Neural cell (in vitro differentiated cells): ENCODE measurements around the gene CPNE5. TPM values are rescaled to one million over a fixed set of nuclear protein-coding genes. Genes with fewer than 3 reads are reported as not detected.

Source experiments
- H2AFZ ChIP-seq: fragments of 200-600, 300-800 bp; sonication (generic), shearing (Covaris generic); 2 replicates; pipeline ENCODE4 v1.6.0; 2014; ENCODE audit warnings: low read depth, mild to moderate bottlenecking, antibody characterized with exemption, low read length, moderate library complexity
- H3F3A ChIP-seq: fragments of 200-600 bp; shearing (Covaris generic); 2 replicates; pipeline ENCODE4 v1.6.1; 2016; ENCODE audit warnings: mild to moderate bottlenecking, moderate library complexity, mixed read lengths, antibody characterized with exemption, low read length; ENCODE audit not compliant: insufficient read depth, poor library complexity, severe bottlenecking
- H3K27ac ChIP-seq: fragments of 200-600, 300-800 bp; sonication (generic), shearing (Covaris generic); 2 replicates; pipeline ENCODE4 v1.5.1; 2014; ENCODE audit warnings: mild to moderate bottlenecking, low read length, moderate library complexity
- H3K27me3 ChIP-seq: fragments of 300-800, 200-600 bp; sonication (generic), shearing (Covaris generic); 2 replicates; pipeline ENCODE4 v1.6.0; 2014; ENCODE audit warnings: mild to moderate bottlenecking, low read depth, low read length, moderate library complexity; ENCODE audit not compliant: insufficient read depth
- H3K36me3 ChIP-seq: fragments of 300-800, 200-600 bp; sonication (generic), shearing (Covaris generic); 2 replicates; pipeline ENCODE4 v1.5.1; 2014; ENCODE audit warnings: mild to moderate bottlenecking, antibody characterized with exemption, low read length, moderate library complexity; ENCODE audit not compliant: insufficient read depth
- H3K4me2 ChIP-seq: fragments of 300-800, 200-600 bp; sonication (generic), shearing (Covaris generic); 2 replicates; pipeline ENCODE4 v1.6.0; 2014; ENCODE audit warnings: mild to moderate bottlenecking, low read length
- H3K4me3 ChIP-seq: fragments of 300-800, 200-600 bp; sonication (generic), shearing (Covaris generic); 2 replicates; pipeline ENCODE4 v1.5.1; 2014; ENCODE audit warnings: mild to moderate bottlenecking, low read length, moderate library complexity
- H3K79me2 ChIP-seq: fragments of 200-600 bp; shearing (Covaris generic); replicated peaks from 2 replicates; pipeline ENCODE4 v1.6.0; 2014; ENCODE audit warnings: mild to moderate bottlenecking, low read length, moderate library complexity; ENCODE audit not compliant: insufficient read depth
- H3K9ac ChIP-seq: fragments of 300-800, 200-600 bp; sonication (generic), shearing (Covaris generic); 2 replicates; pipeline ENCODE4 v1.6.1; 2016; ENCODE audit warnings: mild to moderate bottlenecking, low read length, mixed read lengths
- H3K9me2 ChIP-seq: fragments of 200-600 bp; shearing (Covaris generic); 2 replicates; pipeline ENCODE4 v1.6.1; 2016; ENCODE audit warnings: mild to moderate bottlenecking, low read length, mixed read lengths; ENCODE audit not compliant: insufficient read depth
- H3K9me3 ChIP-seq: fragments of 200-600, 300-800 bp; sonication (generic), shearing (Covaris generic); 2 replicates; pipeline ENCODE4 v1.6.1; 2016; ENCODE audit warnings: mild to moderate bottlenecking, mixed run types, low read length, moderate library complexity, mixed read lengths
- H4K20me1 ChIP-seq: fragments of 200-600 bp; shearing (Covaris generic); 2 replicates; pipeline ENCODE4 v1.6.1; 2016; ENCODE audit warnings: mild to moderate bottlenecking, mixed run types; ENCODE audit not compliant: insufficient read depth
- EP300 ChIP-seq: fragments of 450-650 bp; conservative IDR thresholded peaks from 2 replicates; pipeline ENCODE4 v1.6.1; 2014; ENCODE audit warnings: antibody characterized with exemption, mild to moderate bottlenecking, moderate library complexity; ENCODE audit not compliant: poor library complexity, severe bottlenecking
- EZH2 ChIP-seq: fragments of 200-600, 300-800 bp; shearing (Covaris generic), sonication (generic); IDR thresholded peaks from 2 replicates; pipeline ENCODE4 v1.6.1; 2014; ENCODE audit warnings: antibody characterized with exemption, low read length, borderline replicate concordance, mild to moderate bottlenecking; ENCODE audit not compliant: insufficient read depth, poor library complexity, severe bottlenecking
- MXI1 ChIP-seq: fragments of 450-650 bp; conservative IDR thresholded peaks from 2 replicates; pipeline ENCODE4 v1.6.1; 2014; ENCODE audit warnings: antibody characterized with exemption, mild to moderate bottlenecking; ENCODE audit not compliant: poor library complexity, severe bottlenecking
- POLR2AphosphoS5 ChIP-seq: IDR thresholded peaks from 2 replicates; pipeline ENCODE4 v1.6.1; 2012
- RAD21 ChIP-seq: fragments of 450-650 bp; conservative IDR thresholded peaks from 2 replicates; pipeline ENCODE4 v1.6.1; 2014; ENCODE audit warnings: antibody characterized with exemption, mild to moderate bottlenecking, moderate library complexity
- SMC3 ChIP-seq: fragments of 450-650 bp; conservative IDR thresholded peaks from 2 replicates; pipeline ENCODE4 v1.6.1; 2014; ENCODE audit warnings: antibody characterized with exemption, mild to moderate bottlenecking, moderate library complexity; ENCODE audit not compliant: poor library complexity
- TAF1 ChIP-seq: IDR thresholded peaks from 2 replicates; pipeline ENCODE4 v1.6.1; 2012; ENCODE audit warnings: low read depth
- polyA plus RNA-seq: library from polyadenylated mRNA; depleted of rRNA; stranded (reverse); fragments of >200 nt; gene quantifications from 2 replicates; pipeline ENCODE4 v1.2.3, GENCODE V29; 2014
- TF ChIP-seq, protein P1 (sequence below): fragments of 450-650 bp; IDR thresholded peaks from 2 replicates; pipeline ENCODE4 v1.5.1; 2014; ENCODE audit warnings: antibody characterized with exemption, mild to moderate bottlenecking, moderate library complexity; ENCODE audit not compliant: poor library complexity, severe bottlenecking
- TF ChIP-seq, protein P2 (sequence below): IDR thresholded peaks from 2 replicates; pipeline ENCODE4 v1.6.1; 2012; ENCODE audit warnings: borderline replicate concordance

Gene CPNE5
- polyA plus RNA-seq, 1 donor from 2014 or later, result 8.7 TPM

DNA sequence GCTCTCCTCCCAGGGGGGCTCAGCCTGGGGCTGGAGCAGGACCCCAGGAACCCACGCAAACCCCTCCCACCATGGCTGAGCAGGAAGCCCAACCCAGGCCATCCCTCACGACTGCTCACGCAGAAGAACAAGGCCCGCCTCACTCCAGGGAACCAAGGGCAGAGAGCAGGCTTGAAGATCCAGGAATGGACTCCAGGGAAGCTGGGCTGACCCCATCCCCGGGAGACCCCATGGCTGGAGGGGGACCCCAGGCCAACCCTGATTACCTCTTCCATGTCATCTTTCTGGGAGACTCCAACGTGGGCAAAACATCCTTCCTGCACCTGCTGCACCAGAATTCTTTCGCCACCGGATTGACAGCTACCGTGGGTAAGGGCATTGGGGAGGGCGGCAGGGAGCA, 116.9 kb downstream of the CPNE5 start:
- no peak overlapping the region for H3K9ac ChIP-seq
- H3K36me3 ChIP-seq, result no peaks in the 10 kb centered on the region
- H3K9me2 ChIP-seq, result no peaks in the 10 kb centered on the region
- H3F3A ChIP-seq, result no peaks in the 10 kb centered on the region
- TF ChIP-seq TAF1 (no peak), SMC3 (no peak), EZH2 (no peak), EP300 (no peak), POLR2AphosphoS5 (no peak), RAD21 (no peak), MXI1 (no peak)
- TF ChIP-seq, protein P1, sequence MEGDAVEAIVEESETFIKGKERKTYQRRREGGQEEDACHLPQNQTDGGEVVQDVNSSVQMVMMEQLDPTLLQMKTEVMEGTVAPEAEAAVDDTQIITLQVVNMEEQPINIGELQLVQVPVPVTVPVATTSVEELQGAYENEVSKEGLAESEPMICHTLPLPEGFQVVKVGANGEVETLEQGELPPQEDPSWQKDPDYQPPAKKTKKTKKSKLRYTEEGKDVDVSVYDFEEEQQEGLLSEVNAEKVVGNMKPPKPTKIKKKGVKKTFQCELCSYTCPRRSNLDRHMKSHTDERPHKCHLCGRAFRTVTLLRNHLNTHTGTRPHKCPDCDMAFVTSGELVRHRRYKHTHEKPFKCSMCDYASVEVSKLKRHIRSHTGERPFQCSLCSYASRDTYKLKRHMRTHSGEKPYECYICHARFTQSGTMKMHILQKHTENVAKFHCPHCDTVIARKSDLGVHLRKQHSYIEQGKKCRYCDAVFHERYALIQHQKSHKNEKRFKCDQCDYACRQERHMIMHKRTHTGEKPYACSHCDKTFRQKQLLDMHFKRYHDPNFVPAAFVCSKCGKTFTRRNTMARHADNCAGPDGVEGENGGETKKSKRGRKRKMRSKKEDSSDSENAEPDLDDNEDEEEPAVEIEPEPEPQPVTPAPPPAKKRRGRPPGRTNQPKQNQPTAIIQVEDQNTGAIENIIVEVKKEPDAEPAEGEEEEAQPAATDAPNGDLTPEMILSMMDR, result no peak
- TF ChIP-seq, protein P2, sequence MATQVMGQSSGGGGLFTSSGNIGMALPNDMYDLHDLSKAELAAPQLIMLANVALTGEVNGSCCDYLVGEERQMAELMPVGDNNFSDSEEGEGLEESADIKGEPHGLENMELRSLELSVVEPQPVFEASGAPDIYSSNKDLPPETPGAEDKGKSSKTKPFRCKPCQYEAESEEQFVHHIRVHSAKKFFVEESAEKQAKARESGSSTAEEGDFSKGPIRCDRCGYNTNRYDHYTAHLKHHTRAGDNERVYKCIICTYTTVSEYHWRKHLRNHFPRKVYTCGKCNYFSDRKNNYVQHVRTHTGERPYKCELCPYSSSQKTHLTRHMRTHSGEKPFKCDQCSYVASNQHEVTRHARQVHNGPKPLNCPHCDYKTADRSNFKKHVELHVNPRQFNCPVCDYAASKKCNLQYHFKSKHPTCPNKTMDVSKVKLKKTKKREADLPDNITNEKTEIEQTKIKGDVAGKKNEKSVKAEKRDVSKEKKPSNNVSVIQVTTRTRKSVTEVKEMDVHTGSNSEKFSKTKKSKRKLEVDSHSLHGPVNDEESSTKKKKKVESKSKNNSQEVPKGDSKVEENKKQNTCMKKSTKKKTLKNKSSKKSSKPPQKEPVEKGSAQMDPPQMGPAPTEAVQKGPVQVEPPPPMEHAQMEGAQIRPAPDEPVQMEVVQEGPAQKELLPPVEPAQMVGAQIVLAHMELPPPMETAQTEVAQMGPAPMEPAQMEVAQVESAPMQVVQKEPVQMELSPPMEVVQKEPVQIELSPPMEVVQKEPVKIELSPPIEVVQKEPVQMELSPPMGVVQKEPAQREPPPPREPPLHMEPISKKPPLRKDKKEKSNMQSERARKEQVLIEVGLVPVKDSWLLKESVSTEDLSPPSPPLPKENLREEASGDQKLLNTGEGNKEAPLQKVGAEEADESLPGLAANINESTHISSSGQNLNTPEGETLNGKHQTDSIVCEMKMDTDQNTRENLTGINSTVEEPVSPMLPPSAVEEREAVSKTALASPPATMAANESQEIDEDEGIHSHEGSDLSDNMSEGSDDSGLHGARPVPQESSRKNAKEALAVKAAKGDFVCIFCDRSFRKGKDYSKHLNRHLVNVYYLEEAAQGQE, result no peak
- H3K4me2 ChIP-seq, result no peak overlapping the region
- no peak overlapping the region for H2AFZ ChIP-seq
- H3K27me3 ChIP-seq, result no peaks in the 10 kb centered on the region
- no peak overlapping the region for H3K27ac ChIP-seq
- H3K79me2 ChIP-seq, result no peaks in the 10 kb centered on the region
- H3K9me3 ChIP-seq, result no peaks in the 10 kb centered on the region
- no peak overlapping the region for H3K4me3 ChIP-seq
- H4K20me1 ChIP-seq, result no peaks in the 10 kb centered on the region

DNA sequence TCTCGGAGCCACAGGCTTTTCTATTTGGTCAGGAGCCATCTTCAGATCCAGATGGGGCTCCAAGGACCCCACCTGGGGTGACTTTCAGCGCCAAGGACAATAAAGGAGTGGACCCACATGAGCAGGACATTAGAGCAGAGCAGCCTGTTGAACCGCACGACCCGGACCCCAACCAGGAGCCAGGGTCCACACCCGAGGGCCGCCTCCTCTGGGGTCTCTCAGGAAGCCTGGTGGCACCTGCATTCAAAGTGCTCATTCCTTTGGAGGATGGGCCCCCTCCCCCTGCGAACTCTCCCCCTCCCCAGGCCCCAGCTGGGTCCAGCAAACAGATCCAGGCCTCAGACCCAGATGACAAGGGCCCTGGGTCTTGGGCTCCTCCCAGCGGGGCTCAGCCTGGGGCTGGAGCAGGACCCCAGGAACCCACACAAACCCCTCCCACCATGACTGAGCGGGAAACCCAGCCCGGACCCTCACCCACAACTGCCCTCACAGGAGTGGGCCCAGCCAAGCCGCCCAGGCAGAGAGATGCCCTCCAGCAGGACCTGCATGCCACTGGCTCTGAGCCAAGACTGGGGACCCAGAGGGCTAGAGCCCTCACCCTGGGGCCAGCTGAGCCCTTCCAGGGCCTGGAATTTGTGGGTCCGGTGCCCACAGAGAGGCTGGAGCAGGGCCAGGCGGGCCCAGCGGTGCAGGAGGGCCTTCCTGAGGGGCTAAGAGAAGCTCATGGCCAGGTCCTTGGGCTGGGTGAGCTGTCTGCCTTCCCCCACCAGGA, 117.7 kb downstream of the CPNE5 start:
- no peak overlapping the region for H3K4me2 ChIP-seq
- H3K9me2 ChIP-seq, result no peaks in the 10 kb centered on the region
- H3K4me3 ChIP-seq, result no peak overlapping the region
- H3K79me2 ChIP-seq, result no peaks in the 10 kb centered on the region
- no peak overlapping the region for H3K27ac ChIP-seq
- no peaks in the 10 kb centered on the region for H3K27me3 ChIP-seq
- H3F3A ChIP-seq, result no peaks in the 10 kb centered on the region
- H4K20me1 ChIP-seq, result no peaks in the 10 kb centered on the region
- no peak overlapping the region for H2AFZ ChIP-seq
- no peak for TF ChIP-seq EZH2
- no peak for TF ChIP-seq MXI1
- no peaks in the 10 kb centered on the region for H3K9me3 ChIP-seq
- H3K9ac ChIP-seq, result no peak overlapping the region
- no peaks in the 10 kb centered on the region for H3K36me3 ChIP-seq
